GM18520 (cell line): ENCODE results near the gene KIAA1549.

ENCODE experiments used
- ATAC-seq: cut with Tn5 transposase; IDR thresholded peaks from one replicate; pipeline ENCODE4 v1.9.1; 2021; ENCODE audit not compliant: unreplicated experiment

The KIAA1549 gene

GRCh38 chr7:138975343-138976104 lies 5.7 kb downstream of the KIAA1549 start:
- ATAC-seq, result no peak

- ATAC-seq, result no peak
Measured at GRCh38 chr7:138974675-138975292, 6.4 kb downstream of the KIAA1549 start.

- ATAC-seq, result no peak
Measured at GRCh38 chr7:138974103-138974502, 7.1 kb downstream of the KIAA1549 start.

GRCh38 chr7:138970952-138971351 lies 10.2 kb downstream of the KIAA1549 start:
- no peak for ATAC-seq

- ATAC-seq, result no peak
Measured at GRCh38 chr7:138970446-138970845, 10.7 kb downstream of the KIAA1549 start.

- ATAC-seq, result no peak
Measured at GRCh38 chr7:138967159-138967558, 14.0 kb downstream of the KIAA1549 start.

GRCh38 chr7:138964624-138965436 lies 16.4 kb downstream of the KIAA1549 start:
- no peak for ATAC-seq

GRCh38 chr7:138963675-138964074 lies 17.5 kb downstream of the KIAA1549 start:
- ATAC-seq, result no peak

- no peak for ATAC-seq
Measured at GRCh38 chr7:138962561-138963270, 18.5 kb downstream of the KIAA1549 start.

- no peak for ATAC-seq
Measured at GRCh38 chr7:138961159-138961558, 20.0 kb downstream of the KIAA1549 start.

GRCh38 chr7:138958391-138958956 lies 22.7 kb downstream of the KIAA1549 start:
- ATAC-seq, result no peak

- no peak for ATAC-seq
Measured at GRCh38 chr7:138957753-138958390, 23.3 kb downstream of the KIAA1549 start.

GRCh38 chr7:138957217-138957616 lies 24.0 kb downstream of the KIAA1549 start:
- no peak for ATAC-seq

- ATAC-seq, result no peak
Measured at GRCh38 chr7:138954545-138955475, 26.4 kb downstream of the KIAA1549 start.

GRCh38 chr7:138952791-138953190 lies 28.4 kb downstream of the KIAA1549 start:
- no peak for ATAC-seq

GRCh38 chr7:138951953-138952352 lies 29.2 kb downstream of the KIAA1549 start:
- ATAC-seq, result no peak

GRCh38 chr7:138949421-138950088 lies 31.6 kb downstream of the KIAA1549 start:
- ATAC-seq, result no peak

GRCh38 chr7:138948403-138948802 lies 32.8 kb downstream of the KIAA1549 start:
- ATAC-seq, result no peak

GRCh38 chr7:138945821-138946220 lies 35.4 kb downstream of the KIAA1549 start:
- ATAC-seq, result no peak
